Pancreas (tissue), 10 donors: ENCODE data around the gene MAN2A1. TPM values are rescaled to one million over a fixed set of nuclear protein-coding genes. Genes with fewer than 3 reads are reported as not detected.

ENCODE experiments used
- ATAC-seq, 4 donors: fragments of 200-7000 bp; cut with Tn5 transposase; one replicate each; pipeline versions ENCODE4 v1.8.0 to v1.9.1; 2020; ENCODE audit warnings: mild to moderate bottlenecking in 4 of 4, moderate library complexity in 4 of 4
- DNase-seq, 6 donors: peaks; one replicate each; pipeline ENCODE4 v3.0.0-alpha.2; 2020
- FAIRE-seq: peaks from 2 replicates; lab custom pipeline; 2012; peaks lifted over from hg19 to GRCh38; lab: Jason Lieb, UNC
- H3K27ac ChIP-seq, 4 donors: fragments of 200-600 bp; sonication (generic); 1 replicate in 3 of 4; 2 replicates in 1 of 4; pipeline versions ENCODE4 v1.5.0 to v1.8.0; 2020
- H3K27me3 ChIP-seq, 4 donors: fragments of 200-600 bp; one replicate each; pipeline ENCODE4 v1.8.0; 2021
- H3K36me3 ChIP-seq, 3 donors: fragments of 200-600 bp; sonication (generic) in 1 of 3; one replicate each; pipeline versions ENCODE4 v1.5.0 to v1.8.0; 2020 to 2021
- H3K4me1 ChIP-seq, 3 donors: fragments of 200-600 bp; one replicate each; pipeline ENCODE4 v1.8.0; 2021
- H3K4me3 ChIP-seq, 4 donors: fragments of 200-600 bp; sonication (generic) in 2 of 4; one replicate each; pipeline versions ENCODE4 v1.5.0 to v1.8.0; 2020 to 2021
- H3K9me3 ChIP-seq, 4 donors: fragments of 200-600 bp; one replicate each; pipeline ENCODE4 v1.8.0; 2021
- CTCF ChIP-seq, 4 donors: fragments of 200-600 bp; sonication (generic) in 3 of 4; IDR thresholded peaks; one replicate each; pipeline versions ENCODE4 v1.5.0 to v1.8.0; 2021; ENCODE audit warnings: antibody characterized with exemption in 4 of 4
- WGBS, 2 donors: extraction: QIAGEN DNeasy Blood & Tissue Kit; methylation state at CpG; one replicate each; pipeline ENCODE4 v1.1.7; 2013; 5-methylcytosine and 5-hydroxymethylcytosine counted together
- intact Hi-C, 3 donors: fragments of 100-400 bp; cut with DNase I; formaldehyde crosslinking; loops; one replicate each; pipeline versions ENCODE4 v1.11.1 to v1.14.2; 2022
- polyA plus RNA-seq, 2 donors: library from polyadenylated mRNA; stranded (reverse); fragments of 200-250 nt; gene quantifications; one replicate each; pipeline ENCODE4 v1.2.3, GENCODE V29; 2013
- total RNA-seq, 6 donors: library from RNA; stranded (reverse); fragmentation: NEBNext Ultra II Directional in 4 of 6; extraction: Animal tissue kit (Norgen Biotek cat#: 25700) in 4 of 6; gene quantifications; one replicate each; pipeline versions ENCODE4 v1.2.1 to v1.2.4, GENCODE V29; 2021 to 2023
- donor health status: healthy with polysubstance abuse.
- donor health status: DM: no; HTN: no; CAD: no; lungs with moderate emphysema.
- donor health status: DM: no; HTN: no; CAD: no.
- donor health status: control.
- donor health status: control.
- donor health status: Bipolar disorder and iron deficiency.
- donor health status: DM: yes; HTN: yes; CAD: no.
- donor health status: DM: no; HTN: no; CAD: no.
- donor health status: DM: no; HTN: no; CAD: no.
- donor health status: DM: yes; HTN: yes; CAD: no.

The MAN2A1 gene
- total and polyA plus RNA-seq, 8 donors, result 8.5 to 49.4 (median 36.6) TPM

GRCh38 chr5:109805883-109806282, 116.2 kb downstream of the MAN2A1 start:
- DNase-seq (peak in 1 of 6 donors; percentile 16), FAIRE-seq (no peak), ATAC-seq (peak; percentile 69 to 80 (median 78))
- Histone ChIP-seq H3K36me3 (no peaks in the 10 kb centered on the region), H3K27ac (peak overlapping the region in 3 of 4 donors; percentile 4 to 63 (median 50)), H3K4me3 (no peak overlapping the region), H3K27me3 (no peaks in the 10 kb centered on the region), H3K4me1 (peaks cover 3 to 38% (median 23%) of the 10 kb centered on the region in 3 donors), H3K9me3 (no peaks in the 10 kb centered on the region)
- intact Hi-C loops, result no loop called here
- no peak for TF ChIP-seq CTCF (IDR thresholded peaks at IDR 0.05)
- 52 to 60% methylated on average over 3 of the region's 3 CpGs for WGBS, 2 donors

GRCh38 chr5:109812698-109813097, 123.0 kb downstream of the MAN2A1 start:
- intact Hi-C loops, result no loop called here
- no peaks in the 10 kb centered on the region for H3K9me3 ChIP-seq
- no peak overlapping the region for H3K27ac ChIP-seq
- no peak for TF ChIP-seq CTCF (IDR thresholded peaks at IDR 0.05)
- no peaks in the 10 kb centered on the region for H3K4me1 ChIP-seq
- no peak for FAIRE-seq
- DNase-seq, result no peak
- no peak overlapping the region for H3K4me3 ChIP-seq
- H3K27me3 ChIP-seq, result no peaks in the 10 kb centered on the region
- no peaks in the 10 kb centered on the region for H3K36me3 ChIP-seq
- 85 to 89% methylated on average over 2 of the region's 2 CpGs for WGBS, 2 donors
- ATAC-seq, result no peak

DNA sequence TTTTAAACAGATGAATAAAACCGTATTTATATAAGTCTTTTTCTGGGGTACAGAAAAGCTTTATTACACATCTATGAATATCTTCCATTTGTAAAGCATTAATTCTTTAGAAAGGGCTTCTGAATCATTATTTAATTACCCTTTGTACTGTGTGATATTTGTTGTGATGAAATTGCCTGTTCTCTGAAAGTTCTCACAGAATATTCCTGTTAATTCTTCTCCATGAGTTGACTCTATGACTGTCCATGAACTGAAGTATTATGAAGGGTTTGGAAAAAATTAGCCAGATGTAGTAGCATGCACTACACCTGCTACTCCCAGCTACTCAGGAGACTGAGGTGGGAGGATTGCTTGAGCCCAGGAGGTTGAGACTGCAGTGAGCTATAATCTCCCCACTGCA, 127.0 kb downstream of the MAN2A1 start:
- Histone ChIP-seq H3K9me3 (no peaks in the 10 kb centered on the region), H3K27me3 (no peaks in the 10 kb centered on the region), H3K4me1 (no peaks in the 10 kb centered on the region), H3K27ac (no peak overlapping the region), H3K4me3 (no peak overlapping the region), H3K36me3 (no peaks in the 10 kb centered on the region)
- intact Hi-C loops, result no loop called here
- no peak for TF ChIP-seq CTCF (IDR thresholded peaks at IDR 0.05)
- no peak for FAIRE-seq
- no peak for ATAC-seq
- DNase-seq, result no peak
- WGBS, 2 donors, result 91 to 100% methylated on average over 1 of the region's 1 CpG

- Histone ChIP-seq H3K27me3 (no peaks in the 10 kb centered on the region), H3K9me3 (no peaks in the 10 kb centered on the region), H3K36me3 (peaks cover 0 to 9% (median 0%) of the 10 kb centered on the region in 3 donors), H3K4me1 (no peaks in the 10 kb centered on the region), H3K4me3 (no peak overlapping the region), H3K27ac (no peak overlapping the region)
- intact Hi-C loops, result no loop called here
- no peak for TF ChIP-seq CTCF (IDR thresholded peaks at IDR 0.05)
- FAIRE-seq (no peak), ATAC-seq (no peak), DNase-seq (no peak)
- 48 to 69% methylated on average over 2 of the region's 2 CpGs for WGBS, 2 donors
These were observed 130.2 kb downstream of the MAN2A1 start for GRCh38 chr5:109819878-109820277.

- DNase-seq (no peak), FAIRE-seq (peak; percentile 56), ATAC-seq (no peak)
- Histone ChIP-seq H3K9me3 (no peaks in the 10 kb centered on the region), H3K27ac (no peak overlapping the region), H3K27me3 (no peaks in the 10 kb centered on the region), H3K4me3 (no peak overlapping the region), H3K4me1 (no peaks in the 10 kb centered on the region), H3K36me3 (peaks cover 0 to 9% (median 0%) of the 10 kb centered on the region in 3 donors)
- intact Hi-C loops, result no loop called here
- WGBS, 2 donors, result 93% methylated on average over 4 of the region's 4 CpGs
- no peak for TF ChIP-seq CTCF (IDR thresholded peaks at IDR 0.05)
These were observed 133.9 kb downstream of the MAN2A1 start for GRCh38 chr5:109823597-109823996.
